IPS-NIHi7 (cell line): ENCODE data around the gene R3HDM4.
A peak's percentile ranks its signal among the peaks of the same experiment; 100 is the strongest.

Experiments
- DNase-seq: peaks from one replicate; pipeline ENCODE4 v3.0.0; 2012; ENCODE audit warnings: mixed read lengths; ENCODE audit errors: extremely low spot score

Gene R3HDM4

GRCh38 chr19:917323-918151 is 4.5 kb upstream of the R3HDM4 start, which contains the start of gene KISS1R:
KISS1R (plus strand) TSS chr19:917333; CDS start chr19:917503, 170 bp downstream.
- DNase-seq = no peak

GRCh38 chr19:916645-917322 is 3.8 kb upstream of the R3HDM4 start:
- no peak for DNase-seq

- no peak for DNase-seq
These were observed 589 bp downstream of the R3HDM4 start for GRCh38 chr19:912181-913079.

GRCh38 chr19:911197-912033 is 1.6 kb downstream of the R3HDM4 start:
- DNase-seq = no peak

- no peak for DNase-seq
These were observed 5.7 kb downstream of the R3HDM4 start for GRCh38 chr19:907183-907853.

- DNase-seq = no peak
These were observed 6.5 kb downstream of the R3HDM4 start for GRCh38 chr19:906480-906879.

GRCh38 chr19:904545-904944 is 8.5 kb downstream of the R3HDM4 start:
- DNase-seq = no peak

- no peak for DNase-seq
These were observed 9.7 kb downstream of the R3HDM4 start for GRCh38 chr19:903266-903797.

GRCh38 chr19:902446-903226 is 10.4 kb downstream of the R3HDM4 start:
- DNase-seq = no peak

- DNase-seq = no peak
These were observed 11.0 kb downstream of the R3HDM4 start for GRCh38 chr19:902093-902370.

- DNase-seq = no peak
These were observed 11.6 kb downstream of the R3HDM4 start for GRCh38 chr19:901216-902092.

GRCh38 chr19:900302-901111 is 12.5 kb downstream of the R3HDM4 start:
- peak; percentile 90 for DNase-seq

- DNase-seq = no peak
These were observed 13.0 kb downstream of the R3HDM4 start for GRCh38 chr19:900043-900301.

- DNase-seq = no peak
These were observed 13.5 kb downstream of the R3HDM4 start for GRCh38 chr19:899336-900042.

GRCh38 chr19:898663-899062 is 14.4 kb downstream of the R3HDM4 start:
- DNase-seq = no peak

GRCh38 chr19:897442-898039 is 15.5 kb downstream of the R3HDM4 start:
- no peak for DNase-seq

GRCh38 chr19:896999-897398 is 16.0 kb downstream of the R3HDM4 start:
- no peak for DNase-seq
